GM19324 (cell line): ENCODE results near the gene MLXIPL.
"Not testable (repeated sequence)": the region's sequence is repeated elsewhere in the genome, so short reads cannot be mapped to it uniquely, and the experiment has no call there.

Source experiments
- ATAC-seq: cut with Tn5 transposase; IDR thresholded peaks from one replicate; pipeline ENCODE4 v1.9.1; 2021; ENCODE audit warnings: mild to moderate bottlenecking, moderate library complexity; ENCODE audit not compliant: unreplicated experiment, low FRiP score

MLXIPL gene

GRCh38 chr7:73646785-73647724, 22.7 kb upstream of the MLXIPL start:
- no peak for ATAC-seq

- ATAC-seq: no peak
Measured at GRCh38 chr7:73645643-73646174, 21.4 kb upstream of the MLXIPL start.

GRCh38 chr7:73644688-73645286, 20.5 kb upstream of the MLXIPL start:
- no peak for ATAC-seq

- no peak for ATAC-seq
Measured at GRCh38 chr7:73642834-73643233, 18.5 kb upstream of the MLXIPL start.

- ATAC-seq: no peak
Measured at GRCh38 chr7:73638911-73639310, 14.6 kb upstream of the MLXIPL start.

GRCh38 chr7:73635428-73636200, 11.3 kb upstream of the MLXIPL start:
- no peak for ATAC-seq

- ATAC-seq: no peak
Measured at GRCh38 chr7:73633844-73634243, 9.5 kb upstream of the MLXIPL start.

GRCh38 chr7:73633323-73633722, 9.0 kb upstream of the MLXIPL start:
- no peak for ATAC-seq

GRCh38 chr7:73631558-73631957, 7.2 kb upstream of the MLXIPL start:
- ATAC-seq: no peak

GRCh38 chr7:73628504-73628903, 4.2 kb upstream of the MLXIPL start:
- no peak for ATAC-seq

- ATAC-seq: no peak
Measured at GRCh38 chr7:73626814-73627213, 2.5 kb upstream of the MLXIPL start.

- no peak for ATAC-seq
Measured at GRCh38 chr7:73625276-73625675, 954 bp upstream of the MLXIPL start.

- ATAC-seq: no peak
Measured at GRCh38 chr7:73624669-73625001, 313 bp upstream of the MLXIPL start.

- no peak for ATAC-seq
Measured at GRCh38 chr7:73622909-73623797, 1.2 kb downstream of the MLXIPL start.

- ATAC-seq: no peak
Measured at GRCh38 chr7:73622527-73622908, 1.8 kb downstream of the MLXIPL start.

GRCh38 chr7:73621168-73622063, 2.9 kb downstream of the MLXIPL start:
- no peak for ATAC-seq

- not testable (repeated sequence) for ATAC-seq
Measured at GRCh38 chr7:73619394-73619793, 4.9 kb downstream of the MLXIPL start.

- ATAC-seq: no peak
Measured at GRCh38 chr7:73618538-73618937, 5.8 kb downstream of the MLXIPL start.

- ATAC-seq: not testable (repeated sequence)
Measured at GRCh38 chr7:73617520-73617919, 6.8 kb downstream of the MLXIPL start.
